Measurements from ENCODE around the gene ENOX1. TPM values are rescaled to one million over a fixed set of nuclear protein-coding genes. Genes with fewer than 3 reads are reported as not detected.

Gene ENOX1
- total RNA-seq, 1 donor from 2014 or later = 1.1 TPM

DNA sequence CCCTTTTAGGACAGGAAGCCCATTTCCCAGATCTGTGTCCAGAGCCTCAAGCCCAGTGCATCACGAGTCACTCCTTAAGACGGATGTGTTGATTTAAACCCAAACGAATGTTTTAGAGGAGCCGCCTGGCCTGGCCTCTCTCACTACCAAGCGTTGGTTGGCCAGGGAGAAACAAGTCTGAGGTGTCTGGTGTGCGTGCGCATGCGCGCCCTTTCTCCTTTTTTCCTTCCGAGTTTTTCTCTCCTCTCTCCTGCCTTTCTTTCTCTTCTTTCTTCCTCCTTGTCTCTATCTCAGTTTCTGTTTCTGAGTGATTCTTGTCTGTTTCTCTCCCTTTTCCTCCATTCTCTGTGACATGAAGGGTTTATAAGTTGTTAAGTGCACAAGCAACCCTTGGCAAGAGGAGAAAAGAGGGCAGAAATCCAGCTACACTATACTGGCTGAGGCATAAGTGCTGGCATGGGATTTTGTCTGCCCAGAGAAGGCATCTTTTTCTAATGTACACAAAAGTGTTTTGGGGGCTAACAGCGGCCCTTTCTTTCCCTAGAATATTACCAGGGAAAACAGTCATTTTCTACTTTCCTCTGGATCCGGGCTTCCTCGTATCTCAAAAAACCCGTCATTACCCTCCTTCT lies 592.9 kb downstream of the ENOX1 start:
- no peak overlapping the region for H2AFZ ChIP-seq (replicated peaks)
- no peak overlapping the region for H3K4me3 Mint-ChIP-seq
- TF ChIP-seq, protein P1, sequence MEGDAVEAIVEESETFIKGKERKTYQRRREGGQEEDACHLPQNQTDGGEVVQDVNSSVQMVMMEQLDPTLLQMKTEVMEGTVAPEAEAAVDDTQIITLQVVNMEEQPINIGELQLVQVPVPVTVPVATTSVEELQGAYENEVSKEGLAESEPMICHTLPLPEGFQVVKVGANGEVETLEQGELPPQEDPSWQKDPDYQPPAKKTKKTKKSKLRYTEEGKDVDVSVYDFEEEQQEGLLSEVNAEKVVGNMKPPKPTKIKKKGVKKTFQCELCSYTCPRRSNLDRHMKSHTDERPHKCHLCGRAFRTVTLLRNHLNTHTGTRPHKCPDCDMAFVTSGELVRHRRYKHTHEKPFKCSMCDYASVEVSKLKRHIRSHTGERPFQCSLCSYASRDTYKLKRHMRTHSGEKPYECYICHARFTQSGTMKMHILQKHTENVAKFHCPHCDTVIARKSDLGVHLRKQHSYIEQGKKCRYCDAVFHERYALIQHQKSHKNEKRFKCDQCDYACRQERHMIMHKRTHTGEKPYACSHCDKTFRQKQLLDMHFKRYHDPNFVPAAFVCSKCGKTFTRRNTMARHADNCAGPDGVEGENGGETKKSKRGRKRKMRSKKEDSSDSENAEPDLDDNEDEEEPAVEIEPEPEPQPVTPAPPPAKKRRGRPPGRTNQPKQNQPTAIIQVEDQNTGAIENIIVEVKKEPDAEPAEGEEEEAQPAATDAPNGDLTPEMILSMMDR (IDR thresholded peaks at IDR 0.05) = no peak
- no peak for TF ChIP-seq EZH2 (IDR thresholded peaks at IDR 0.05)
- no peak for TF ChIP-seq EZH2phosphoT487 (IDR thresholded peaks at IDR 0.05)
- no peak overlapping the region for H3K4me3 ChIP-seq
- no peaks in the 10 kb centered on the region for H3F3A ChIP-seq (ENCODE audit: low read depth)
- no peaks in the 10 kb centered on the region for H3K27me3 ChIP-seq
- H3K4me1 Mint-ChIP-seq = no peaks in the 10 kb centered on the region
- H3K79me2 ChIP-seq (ENCODE audit: low read depth) = no peaks in the 10 kb centered on the region
- H3K9me3 ChIP-seq (ENCODE audit: low read depth) = no peaks in the 10 kb centered on the region
- H3K36me3 ChIP-seq = no peaks in the 10 kb centered on the region
- no peaks in the 10 kb centered on the region for H3K4me1 ChIP-seq
- H3K27ac ChIP-seq = no peak overlapping the region
- no peaks in the 10 kb centered on the region for H3K36me3 Mint-ChIP-seq
- H3K27me3 Mint-ChIP-seq (ENCODE audit: insufficient read depth, low read depth) = peaks cover 2% of the 10 kb centered on the region
- DNase-seq (ENCODE audit: low spot score) = no peak
- no peaks in the 10 kb centered on the region for H3K9me3 Mint-ChIP-seq
- H4K20me1 ChIP-seq (ENCODE audit: low read depth) = no peaks in the 10 kb centered on the region
- no peak overlapping the region for H3K4me2 ChIP-seq
- H3K27ac Mint-ChIP-seq = no peak overlapping the region
- H3K9ac ChIP-seq = no peak overlapping the region

DNA sequence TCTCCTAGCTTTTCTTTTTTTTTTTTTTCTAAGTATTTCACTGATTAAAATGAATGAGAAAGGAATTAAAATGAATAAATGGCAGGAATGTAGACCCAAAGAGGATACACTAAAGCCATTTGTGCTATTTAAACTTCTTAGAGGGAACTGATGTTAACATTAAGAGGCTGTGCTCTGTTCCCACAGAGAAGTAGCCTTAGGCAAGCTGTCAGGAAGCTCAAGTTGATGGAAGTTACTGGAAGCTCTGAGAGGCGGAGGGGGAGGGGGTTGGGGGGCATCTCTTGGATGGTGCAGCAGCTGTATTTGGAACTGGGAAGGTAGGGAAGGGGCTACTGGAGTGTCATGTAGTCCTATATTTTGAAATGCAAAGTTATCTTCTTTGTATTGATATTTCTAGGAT lies 595.2 kb downstream of the ENOX1 start:
- no peak overlapping the region for H3K27ac ChIP-seq
- H3K4me2 ChIP-seq = no peak overlapping the region
- Mint-ChIP-seq H3K36me3 (no peaks in the 10 kb centered on the region), H3K4me3 (no peak overlapping the region), H3K27me3 (ENCODE audit: insufficient read depth, low read depth) (peaks cover 2% of the 10 kb centered on the region), H3K27ac (no peak overlapping the region), H3K9me3 (no peaks in the 10 kb centered on the region), H3K4me1 (no peaks in the 10 kb centered on the region)
- no peaks in the 10 kb centered on the region for H3K27me3 ChIP-seq
- H4K20me1 ChIP-seq (ENCODE audit: low read depth) = no peaks in the 10 kb centered on the region
- H3K36me3 ChIP-seq = no peaks in the 10 kb centered on the region
- TF ChIP-seq, protein P1 (IDR thresholded peaks at IDR 0.05) = no peak
- TF ChIP-seq EZH2phosphoT487 (IDR thresholded peaks at IDR 0.05) = no peak
- no peak for TF ChIP-seq EZH2 (IDR thresholded peaks at IDR 0.05)
- H3K79me2 ChIP-seq (ENCODE audit: low read depth) = no peaks in the 10 kb centered on the region
- H3K9me3 ChIP-seq (ENCODE audit: low read depth) = no peaks in the 10 kb centered on the region
- H3K4me1 ChIP-seq = no peaks in the 10 kb centered on the region
- no peak overlapping the region for H2AFZ ChIP-seq (replicated peaks)
- H3F3A ChIP-seq (ENCODE audit: low read depth) = no peaks in the 10 kb centered on the region
- no peak overlapping the region for H3K4me3 ChIP-seq
- H3K9ac ChIP-seq = no peak overlapping the region
- no peak for DNase-seq (ENCODE audit: low spot score)

DNA sequence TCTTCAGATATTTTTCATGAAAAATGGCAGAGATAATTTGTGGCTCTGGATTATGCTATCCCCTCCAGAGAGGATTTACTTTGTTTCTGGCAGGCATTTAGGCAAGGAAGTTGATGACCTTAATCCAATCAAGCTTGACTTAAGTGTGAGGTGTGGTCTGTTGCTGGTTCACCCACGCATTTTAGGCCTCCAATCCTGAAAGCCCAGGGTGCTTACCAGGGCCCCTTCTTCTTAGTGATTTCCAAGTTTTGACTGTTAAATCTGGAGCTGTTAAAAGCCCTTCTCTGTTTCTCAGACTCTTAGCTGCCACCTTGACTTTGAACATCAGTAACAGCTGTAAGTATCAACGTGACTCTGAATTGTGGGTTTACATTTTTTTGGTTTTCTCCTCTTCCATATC lies 601.5 kb downstream of the ENOX1 start:
- no peaks in the 10 kb centered on the region for H3K9me3 ChIP-seq (ENCODE audit: low read depth)
- no peaks in the 10 kb centered on the region for H3K27me3 ChIP-seq
- TF ChIP-seq EZH2 (IDR thresholded peaks at IDR 0.05) (no peak), EZH2phosphoT487 (IDR thresholded peaks at IDR 0.05) (no peak)
- TF ChIP-seq, protein P1 (IDR thresholded peaks at IDR 0.05) = no peak
- Mint-ChIP-seq H3K27ac (no peak overlapping the region), H3K36me3 (no peaks in the 10 kb centered on the region), H3K4me3 (no peak overlapping the region), H3K4me1 (no peaks in the 10 kb centered on the region), H3K9me3 (peaks cover 4% of the 10 kb centered on the region), H3K27me3 (ENCODE audit: insufficient read depth, low read depth) (no peaks in the 10 kb centered on the region)
- no peaks in the 10 kb centered on the region for H4K20me1 ChIP-seq (ENCODE audit: low read depth)
- no peak overlapping the region for H3K4me2 ChIP-seq
- H2AFZ ChIP-seq (replicated peaks) = no peak overlapping the region
- no peak overlapping the region for H3K9ac ChIP-seq
- H3K79me2 ChIP-seq (ENCODE audit: low read depth) = no peaks in the 10 kb centered on the region
- no peak overlapping the region for H3K4me3 ChIP-seq
- H3F3A ChIP-seq (ENCODE audit: low read depth) = no peaks in the 10 kb centered on the region
- no peaks in the 10 kb centered on the region for H3K36me3 ChIP-seq
- H3K4me1 ChIP-seq = no peaks in the 10 kb centered on the region
- H3K27ac ChIP-seq = no peak overlapping the region
- DNase-seq (ENCODE audit: low spot score) = no peak
